HEK293 (cell line): Measurements from ENCODE around the gene NKG7.

ENCODE experiments used
- GFI1B ChIP-seq: fragments of 450-650 bp; formaldehyde crosslinking; IDR thresholded peaks from 2 replicates; pipeline ENCODE4 v1.5.1; 2016; ENCODE audit warnings: missing biosample characterization, missing genetic modification characterization
- GLI4 ChIP-seq: fragments of 450-650 bp; formaldehyde crosslinking; IDR thresholded peaks from 2 replicates; pipeline ENCODE4 v1.5.1; 2016; ENCODE audit warnings: missing biosample characterization, missing genetic modification characterization
- GLIS2 ChIP-seq: fragments of 450-650 bp; formaldehyde crosslinking; IDR thresholded peaks from 2 replicates; pipeline ENCODE4 v1.5.1; 2016; ENCODE audit warnings: missing biosample characterization, missing genetic modification characterization
- KLF1 ChIP-seq: fragments of 450-650 bp; formaldehyde crosslinking; IDR thresholded peaks from 2 replicates; pipeline ENCODE4 v1.5.1; 2016; ENCODE audit warnings: missing biosample characterization, missing genetic modification characterization
- KLF10 ChIP-seq: fragments of 450-650 bp; IDR thresholded peaks from 2 replicates; pipeline ENCODE4 v1.5.1; 2018; ENCODE audit warnings: missing biosample characterization, mild to moderate bottlenecking, missing genetic modification characterization
- KLF8 ChIP-seq: fragments of 450-650 bp; formaldehyde crosslinking; IDR thresholded peaks from 2 replicates; pipeline ENCODE4 v1.5.1; 2016; ENCODE audit warnings: missing biosample characterization, missing genetic modification characterization
- KLF9 ChIP-seq: fragments of 450-650 bp; formaldehyde crosslinking; IDR thresholded peaks from 2 replicates; pipeline ENCODE4 v1.5.1; 2016; ENCODE audit warnings: missing biosample characterization, missing genetic modification characterization, low read depth
- PRDM10 ChIP-seq: fragments of 450-650 bp; formaldehyde crosslinking; IDR thresholded peaks from 2 replicates; pipeline ENCODE4 v1.5.1; 2016; ENCODE audit warnings: missing biosample characterization, missing genetic modification characterization
- REPIN1 ChIP-seq: fragments of 450-650 bp; formaldehyde crosslinking; IDR thresholded peaks from 2 replicates; pipeline ENCODE4 v1.5.1; 2017; ENCODE audit warnings: missing biosample characterization, missing genetic modification characterization, low read depth
- SP2 ChIP-seq: fragments of 450-650 bp; formaldehyde crosslinking; IDR thresholded peaks from 2 replicates; pipeline ENCODE4 v1.5.1; 2016; ENCODE audit warnings: missing biosample characterization, missing genetic modification characterization
- SP3 ChIP-seq: fragments of 450-650 bp; formaldehyde crosslinking; IDR thresholded peaks from 2 replicates; pipeline ENCODE4 v1.5.1; 2016; ENCODE audit warnings: missing biosample characterization, missing genetic modification characterization
- ZBTB26 ChIP-seq: fragments of 450-650 bp; formaldehyde crosslinking; optimal IDR thresholded peaks from 2 replicates; pipeline ENCODE3; 2016; ENCODE audit warnings: missing biosample characterization, mild to moderate bottlenecking, missing genetic modification characterization
- ZBTB49 ChIP-seq: fragments of 450-650 bp; formaldehyde crosslinking; IDR thresholded peaks from 2 replicates; pipeline ENCODE4 v1.5.1; 2016; ENCODE audit warnings: missing biosample characterization, missing genetic modification characterization, low read depth
- ZEB2 ChIP-seq: fragments of 450-650 bp; formaldehyde crosslinking; IDR thresholded peaks from 2 replicates; pipeline ENCODE4 v1.5.1; 2016; ENCODE audit warnings: missing biosample characterization, missing genetic modification characterization
- ZNF174 ChIP-seq: fragments of 450-650 bp; formaldehyde crosslinking; IDR thresholded peaks from 2 replicates; pipeline ENCODE4 v1.5.0; 2017; ENCODE audit warnings: missing biosample characterization, mild to moderate bottlenecking, missing genetic modification characterization
- ZNF324 ChIP-seq: fragments of 450-650 bp; formaldehyde crosslinking; IDR thresholded peaks from 2 replicates; pipeline ENCODE4 v1.5.1; 2016; ENCODE audit warnings: missing biosample characterization, missing genetic modification characterization
- ZNF362 ChIP-seq: fragments of 450-650 bp; formaldehyde crosslinking; IDR thresholded peaks from 2 replicates; pipeline ENCODE4 v1.5.1; 2016; ENCODE audit warnings: missing biosample characterization, missing genetic modification characterization
- ZNF398 ChIP-seq: fragments of 450-650 bp; formaldehyde crosslinking; IDR thresholded peaks from 2 replicates; pipeline ENCODE4 v1.5.1; 2017; ENCODE audit warnings: missing biosample characterization, missing genetic modification characterization
- ZNF404 ChIP-seq: fragments of 450-650 bp; formaldehyde crosslinking; IDR thresholded peaks from 2 replicates; pipeline ENCODE4 v1.5.1; 2017; ENCODE audit warnings: missing biosample characterization, missing genetic modification characterization
- ZNF549 ChIP-seq: fragments of 450-650 bp; IDR thresholded peaks from 2 replicates; pipeline ENCODE4 v1.5.1; 2018; ENCODE audit warnings: missing biosample characterization, missing genetic modification characterization, mild to moderate bottlenecking, inconsistent platforms, moderate library complexity
- ZNF596 ChIP-seq: fragments of 450-650 bp; IDR thresholded peaks from 2 replicates; pipeline ENCODE4 v1.5.0; 2018; ENCODE audit warnings: missing biosample characterization, mild to moderate bottlenecking, missing genetic modification characterization, moderate library complexity
- ZNF654 ChIP-seq: fragments of 450-650 bp; formaldehyde crosslinking; IDR thresholded peaks from 2 replicates; pipeline ENCODE4 v1.5.1; 2016; ENCODE audit warnings: low read depth, missing biosample characterization, missing genetic modification characterization
- ZNF660 ChIP-seq: fragments of 450-650 bp; IDR thresholded peaks from 2 replicates; pipeline ENCODE4 v1.5.1; 2018; ENCODE audit warnings: missing biosample characterization, mild to moderate bottlenecking, missing genetic modification characterization
- ZNF704 ChIP-seq: fragments of 450-650 bp; formaldehyde crosslinking; IDR thresholded peaks from 2 replicates; pipeline ENCODE4 v1.5.1; 2016; ENCODE audit warnings: missing biosample characterization, missing genetic modification characterization
- ZNF843 ChIP-seq: fragments of 450-650 bp; formaldehyde crosslinking; IDR thresholded peaks from 2 replicates; pipeline ENCODE4 v1.5.1; 2016; ENCODE audit warnings: missing biosample characterization, missing genetic modification characterization
- ZSCAN23 ChIP-seq: fragments of 450-650 bp; formaldehyde crosslinking; IDR thresholded peaks from 2 replicates; pipeline ENCODE4 v1.5.1; 2016; ENCODE audit warnings: missing biosample characterization, missing genetic modification characterization

The NKG7 gene

GRCh38 chr19:51339687-51340656 is 32.5 kb downstream of the NKG7 start (continued):
- TF ChIP-seq ZEB2 (tag by site-specific recombination) = 0 out of 2 replicates have a peak, but pooled peaks have one; percentile 11
- no peak for TF ChIP-seq ZNF324 (tag by site-specific recombination)
- no peak for TF ChIP-seq ZNF549
- no peak for TF ChIP-seq ZNF362 (tag by site-specific recombination)
- TF ChIP-seq GFI1B = no peak
- TF ChIP-seq KLF10 (tag by site-specific recombination) = no peak; the same call in 1 of the 2 replicates
- peak; percentile 60; the same call in 1 of the 2 replicates for TF ChIP-seq KLF8 (tag by site-specific recombination)
- TF ChIP-seq GLI4 (tag by site-specific recombination) = no peak
- peak; percentile 14; the same call in 1 of the 2 replicates for TF ChIP-seq ZNF596 (tag by site-specific recombination)
- TF ChIP-seq REPIN1 = no peak
- peak; percentile 28; the same call in 1 of the 2 replicates for TF ChIP-seq GLIS2
- no peak for TF ChIP-seq ZNF404 (tag by site-specific recombination)
- TF ChIP-seq ZNF654 = no peak
- TF ChIP-seq SP3 (tag by site-specific recombination) = peak; percentile 93
- TF ChIP-seq ZSCAN23 (tag by site-specific recombination) = no peak
- TF ChIP-seq KLF9 = peak; percentile 88
- no peak for TF ChIP-seq ZNF174 (tag by site-specific recombination)
- TF ChIP-seq KLF1 = peak; percentile 46
- peak; percentile 31; the same call in 1 of the 2 replicates for TF ChIP-seq ZNF398 (tag by site-specific recombination)
- no peak for TF ChIP-seq ZNF660 (tag by site-specific recombination)
- no peak for TF ChIP-seq ZNF704
- TF ChIP-seq SP2 (tag by site-specific recombination) = peak; percentile 90
- TF ChIP-seq ZNF843 = 0 out of 2 replicates have a peak, but pooled peaks have one; percentile 2
- no peak for TF ChIP-seq ZBTB49
- peak; percentile 11; the same call in 1 of the 2 replicates for TF ChIP-seq PRDM10 (tag by site-specific recombination)
- TF ChIP-seq ZBTB26 (tag by site-specific recombination) = peak; percentile 65
